GM19463 (cell line): ENCODE data around the gene FAM117B.
"Not testable (repeated sequence)": the region's sequence is repeated elsewhere in the genome, so short reads cannot be mapped to it uniquely, and the experiment has no call there.

ENCODE experiments used
- ATAC-seq: cut with Tn5 transposase; IDR thresholded peaks from one replicate; pipeline ENCODE4 v1.9.1; 2021; ENCODE audit warnings: mild to moderate bottlenecking, moderate library complexity; ENCODE audit not compliant: unreplicated experiment

FAM117B gene

GRCh38 chr2:202700075-202700901 is 65.5 kb downstream of the FAM117B start:
- ATAC-seq = no peak

GRCh38 chr2:202703091-202703490 is 68.3 kb downstream of the FAM117B start:
- ATAC-seq = no peak

- no peak for ATAC-seq
These were observed 69.5 kb downstream of the FAM117B start for GRCh38 chr2:202704248-202704647.

- no peak for ATAC-seq
These were observed 70.8 kb downstream of the FAM117B start for GRCh38 chr2:202705446-202706020.

GRCh38 chr2:202714971-202715935 is 80.5 kb downstream of the FAM117B start:
- not testable (repeated sequence) for ATAC-seq

- no peak for ATAC-seq
These were observed 81.4 kb downstream of the FAM117B start for GRCh38 chr2:202716114-202716718.

GRCh38 chr2:202716953-202717597 is 82.3 kb downstream of the FAM117B start:
- ATAC-seq = no peak

- no peak for ATAC-seq
These were observed 83.0 kb downstream of the FAM117B start for GRCh38 chr2:202717598-202718310.

- ATAC-seq = no peak
These were observed 83.8 kb downstream of the FAM117B start for GRCh38 chr2:202718614-202719013.

GRCh38 chr2:202720226-202720625 is 85.5 kb downstream of the FAM117B start:
- no peak for ATAC-seq

- ATAC-seq = no peak
These were observed 86.9 kb downstream of the FAM117B start for GRCh38 chr2:202721621-202722020.

GRCh38 chr2:202723746-202724145 is 89.0 kb downstream of the FAM117B start:
- ATAC-seq = no peak

- no peak for ATAC-seq
These were observed 91.3 kb downstream of the FAM117B start for GRCh38 chr2:202726070-202726469.

GRCh38 chr2:202736826-202737225 is 102.1 kb downstream of the FAM117B start:
- ATAC-seq = no peak

GRCh38 chr2:202743613-202744012 is 108.8 kb downstream of the FAM117B start:
- ATAC-seq = no peak

- no peak for ATAC-seq
These were observed 114.7 kb downstream of the FAM117B start for GRCh38 chr2:202749477-202749876.

GRCh38 chr2:202750763-202751427 is 116.1 kb downstream of the FAM117B start:
- no peak for ATAC-seq

GRCh38 chr2:202752071-202752470 is 117.3 kb downstream of the FAM117B start:
- no peak for ATAC-seq

- no peak for ATAC-seq
These were observed 120.2 kb downstream of the FAM117B start for GRCh38 chr2:202754936-202755335.
